Smooth muscle cell (in vitro differentiated cells): ENCODE data around the gene MACROD1. TPM values are rescaled to one million over a fixed set of nuclear protein-coding genes. Genes with fewer than 3 reads are reported as not detected.

Experiments used
- DNase-seq: peaks from one replicate; lab custom pipeline; 2025; ENCODE audit not compliant: unreplicated experiment; lab: John Stamatoyannopoulos, UW
- H2AFZ ChIP-seq: fragments of 200-600 bp; sonication (generic); 2 replicates; pipeline ENCODE4 v1.6.0; 2016; ENCODE audit warnings: antibody characterized with exemption, low read depth, mild to moderate bottlenecking
- H3F3A ChIP-seq: fragments of 200-600 bp; sonication (generic); 2 replicates; pipeline ENCODE4 v1.6.0; 2017; ENCODE audit warnings: antibody characterized with exemption, low read depth
- H3K27ac ChIP-seq: fragments of 200-600 bp; sonication (generic); 2 replicates; pipeline ENCODE4 v1.5.1; 2016; ENCODE audit warnings: low read depth, mild to moderate bottlenecking
- H3K27me3 ChIP-seq: fragments of 200-600 bp; sonication (generic); 2 replicates; pipeline ENCODE4 v1.6.1; 2016; ENCODE audit warnings: low read depth, mild to moderate bottlenecking
- H3K36me3 ChIP-seq: fragments of 200-600 bp; sonication (generic); 2 replicates; pipeline ENCODE4 v1.5.1; 2016; ENCODE audit warnings: low read depth
- H3K4me1 ChIP-seq: fragments of 200-600 bp; sonication (generic); 2 replicates; pipeline ENCODE4 v1.5.1; 2016; ENCODE audit warnings: low read depth
- H3K4me2 ChIP-seq: fragments of 200-600 bp; sonication (generic); 2 replicates; pipeline ENCODE4 v1.6.0; 2016; ENCODE audit warnings: mild to moderate bottlenecking
- H3K4me3 ChIP-seq: fragments of 200-600 bp; sonication (generic); 2 replicates; pipeline ENCODE4 v1.5.1; 2016; ENCODE audit warnings: mild to moderate bottlenecking
- H3K79me2 ChIP-seq: fragments of 200-600 bp; sonication (generic); 2 replicates; pipeline ENCODE4 v1.6.0; 2016; ENCODE audit warnings: low read depth, mild to moderate bottlenecking
- H3K9ac ChIP-seq: fragments of 200-600 bp; sonication (generic); 2 replicates; pipeline ENCODE4 v1.6.0; 2016; ENCODE audit warnings: low read depth
- H3K9me3 ChIP-seq: fragments of 200-600 bp; sonication (generic); replicated peaks from 2 replicates; pipeline ENCODE4 v1.5.1; 2016; ENCODE audit warnings: low read depth
- H4K20me1 ChIP-seq: fragments of 200-600 bp; sonication (generic); 2 replicates; pipeline ENCODE4 v1.6.0; 2016; ENCODE audit warnings: low read depth
- CTCF ChIP-seq: fragments of 200-600 bp; sonication (generic); IDR thresholded peaks from 2 replicates; pipeline ENCODE4 v1.5.1; 2017; ENCODE audit warnings: borderline replicate concordance, mild to moderate bottlenecking, antibody characterized with exemption; ENCODE audit not compliant: insufficient read depth, poor library complexity, severe bottlenecking
- WGBS: methylation state at CpG from one replicate; pipeline ENCODE4 v1.1.7; 2016; ENCODE audit warnings: low lambda C conversion rate; 5-methylcytosine and 5-hydroxymethylcytosine counted together
- polyA plus RNA-seq: library from polyadenylated mRNA; unstranded; fragments of >200 nt; fragmentation: Nextera tagmentation; extraction: Ambion mirVana; gene quantifications from 2 replicates; pipeline ENCODE4 v1.2.1, GENCODE V29; 2016
- total RNA-seq: library from RNA; depleted of rRNA; stranded (reverse); fragments of >200 nt; gene quantifications from 2 replicates; pipeline ENCODE4 v1.2.3, GENCODE V29; 2014

Gene MACROD1
- total and polyA plus RNA-seq, 2 experiments from 2014 or later = 9.2 to 32.6 TPM

GRCh38 chr11:64081745-64082442, 84.0 kb downstream of the MACROD1 start:
- H3K4me1 ChIP-seq = no peaks in the 10 kb centered on the region
- 88% methylated on average over 27 of the region's 27 CpGs for WGBS

GRCh38 chr11:64080390-64080789, 85.5 kb downstream of the MACROD1 start:
- Histone ChIP-seq H3K9me3 (no peaks in the 10 kb centered on the region), H4K20me1 (peaks cover 25% of the 10 kb centered on the region), H3K79me2 (no peaks in the 10 kb centered on the region), H3K27ac (no peak overlapping the region), H3K4me1 (no peaks in the 10 kb centered on the region), H3K4me2 (no peak overlapping the region), H3K4me3 (no peak overlapping the region), H3K36me3 (no peaks in the 10 kb centered on the region), H3K9ac (no peak overlapping the region), H3F3A (no peaks in the 10 kb centered on the region), H3K27me3 (no peaks in the 10 kb centered on the region), H2AFZ (no peak overlapping the region)
- TF ChIP-seq CTCF = no peak
- WGBS = 85% methylated on average over 10 of the region's 10 CpGs
- DNase-seq = no peak

More at GRCh38 chr11:64081745-64082442, 84.0 kb downstream of the MACROD1 start:
- Histone ChIP-seq H3K79me2 (no peaks in the 10 kb centered on the region), H3K4me3 (no peak overlapping the region), H3K9ac (no peak overlapping the region), H3K9me3 (no peaks in the 10 kb centered on the region), H3K27me3 (no peaks in the 10 kb centered on the region), H3F3A (no peaks in the 10 kb centered on the region), H4K20me1 (peaks cover 16% of the 10 kb centered on the region), H2AFZ (no peak overlapping the region), H3K4me2 (no peak overlapping the region), H3K27ac (no peak overlapping the region), H3K36me3 (no peaks in the 10 kb centered on the region)
- no peak for DNase-seq
- TF ChIP-seq CTCF = no peak

- Histone ChIP-seq H3K9me3 (no peaks in the 10 kb centered on the region), H2AFZ (no peak overlapping the region), H3K36me3 (no peaks in the 10 kb centered on the region), H3K27ac (no peak overlapping the region), H3K4me2 (no peak overlapping the region), H4K20me1 (peaks cover 25% of the 10 kb centered on the region), H3K4me3 (no peak overlapping the region), H3F3A (no peaks in the 10 kb centered on the region), H3K4me1 (no peaks in the 10 kb centered on the region), H3K9ac (no peak overlapping the region), H3K79me2 (no peaks in the 10 kb centered on the region), H3K27me3 (no peaks in the 10 kb centered on the region)
- DNase-seq = no peak
- no peak for TF ChIP-seq CTCF
- WGBS = 82% methylated on average over 13 of the region's 13 CpGs
Measured at GRCh38 chr11:64078905-64079304, 87.0 kb downstream of the MACROD1 start.

GRCh38 chr11:64078284-64078683, 87.6 kb downstream of the MACROD1 start:
- Histone ChIP-seq H3K9me3 (no peaks in the 10 kb centered on the region), H3K9ac (no peak overlapping the region), H3K4me3 (no peak overlapping the region), H2AFZ (no peak overlapping the region), H3K79me2 (no peaks in the 10 kb centered on the region), H3K27me3 (no peaks in the 10 kb centered on the region), H3K36me3 (no peaks in the 10 kb centered on the region), H4K20me1 (peaks cover 25% of the 10 kb centered on the region), H3K4me1 (no peaks in the 10 kb centered on the region), H3K4me2 (no peak overlapping the region), H3F3A (no peaks in the 10 kb centered on the region), H3K27ac (no peak overlapping the region)
- WGBS = 91% methylated on average over 11 of the region's 11 CpGs
- no peak for DNase-seq
- TF ChIP-seq CTCF = no peak
